HL-60 (cell line): ENCODE data around the gene GCM1.

ENCODE experiments used
- DNase-seq, 2 experiments: peaks; one replicate each; pipeline ENCODE4 v3.0.0-alpha.2; 2010 to 2020; ENCODE audit warnings: low read depth in 1 of 2, low spot score in 1 of 2
- H3K27ac ChIP-seq: fragments of 250-450 bp; sonication (Bioruptor Pico); replicated peaks from 2 replicates; pipeline ENCODE4 v1.5.1; 2020; ENCODE audit warnings: mild to moderate bottlenecking, moderate library complexity
- H3K27me3 ChIP-seq: fragments of 250-450 bp; sonication (Bioruptor Pico); 2 replicates; pipeline ENCODE4 v1.5.1; 2021; ENCODE audit warnings: mild to moderate bottlenecking, moderate library complexity; ENCODE audit not compliant: insufficient read depth, poor library complexity, severe bottlenecking
- H3K4me3 ChIP-seq: replicated peaks from 2 replicates; pipeline ENCODE4 v1.5.1; 2011; ENCODE audit warnings: mild to moderate bottlenecking, control low read depth, low read length; ENCODE audit not compliant: insufficient read depth
- CTCF ChIP-seq: IDR thresholded peaks from one replicate; pipeline ENCODE4 v1.5.1; 2011; ENCODE audit warnings: low read length, control low read depth, inconsistent platforms; ENCODE audit not compliant: insufficient read depth
- GABPA ChIP-seq: IDR thresholded peaks from 2 replicates; pipeline ENCODE4 v1.6.1; 2012; ENCODE audit warnings: low read depth
- POLR2AphosphoS5 ChIP-seq: IDR thresholded peaks from 2 replicates; pipeline ENCODE4 v1.6.1; 2012; ENCODE audit warnings: low read depth
- REST ChIP-seq: IDR thresholded peaks from 2 replicates; pipeline ENCODE4 v1.6.1; 2012; ENCODE audit warnings: low read depth; ENCODE audit not compliant: insufficient replicate concordance
- SPI1 ChIP-seq: IDR thresholded peaks from 2 replicates; pipeline ENCODE4 v1.6.1; 2012; ENCODE audit warnings: low read depth, mild to moderate bottlenecking, borderline replicate concordance
- long read RNA-seq: library from polyadenylated mRNA; unstranded; transcript quantifications from one replicate; pipeline ENCODE4 v2.0.0, GENCODE V29; 2020

The GCM1 gene
- long read RNA-seq: 0 reads

GRCh38 chr6:53148684-53149083, at the start of gene GCM1:
GCM1 (minus strand) TSS chr6:53148841; CDS start chr6:53145632, 3,209 bp downstream.
- TF ChIP-seq SPI1 (no peak), REST (no peak)
- no peak within 1 kb of the TSS for H3K27ac ChIP-seq
- no peak for DNase-seq
- H3K4me3 ChIP-seq: no peak within 1 kb of the TSS
- H3K27me3 ChIP-seq: no peaks in the 10 kb centered on the region

GRCh38 chr6:53197553-53197952, 48.9 kb upstream of the GCM1 start:
- no peak for DNase-seq
- Histone ChIP-seq H3K27ac (no peak overlapping the region), H3K4me3 (no peak overlapping the region), H3K27me3 (no peaks in the 10 kb centered on the region)
- TF ChIP-seq SPI1 (no peak), POLR2AphosphoS5 (no peak), CTCF (no peak), GABPA (no peak), REST (no peak)

- no peak for DNase-seq
- TF ChIP-seq GABPA: no peak
- no peak for TF ChIP-seq CTCF
- no peak for TF ChIP-seq REST
- no peak for TF ChIP-seq SPI1
- no peak for TF ChIP-seq POLR2AphosphoS5
- Histone ChIP-seq H3K27ac (no peak overlapping the region), H3K27me3 (no peaks in the 10 kb centered on the region), H3K4me3 (no peak overlapping the region)
These were observed 46.4 kb upstream of the GCM1 start for GRCh38 chr6:53195048-53195447.

- DNase-seq: no peak
- no peak overlapping the region for H3K4me3 ChIP-seq
- H3K27ac ChIP-seq: no peak overlapping the region
- no peaks in the 10 kb centered on the region for H3K27me3 ChIP-seq
- TF ChIP-seq REST (no peak), CTCF (no peak), SPI1 (no peak), POLR2AphosphoS5 (no peak), GABPA (no peak)
These were observed 44.1 kb upstream of the GCM1 start for GRCh38 chr6:53192682-53193188.
